GM19099 (cell line): Measurements from ENCODE around the gene KBTBD2.

Experiments
- POLR2A ChIP-seq: IDR thresholded peaks from 3 replicates; pipeline ENCODE4 v1.6.1; 2011; ENCODE audit warnings: low read depth; ENCODE audit not compliant: insufficient read length; ENCODE audit errors: extremely low read depth

Gene KBTBD2

GRCh38 chr7:32891043-32891799 lies at the start of gene KBTBD2:
Gene KBTBD2, minus strand, starts transcription at chr7:32891760. Its CDS starts 12,156 bp downstream, at chr7:32879604.
- peak; percentile 80 for TF ChIP-seq POLR2A

GRCh38 chr7:32941181-32941580 lies 49.6 kb upstream of the KBTBD2 start:
- TF ChIP-seq POLR2A = no peak

- no peak for TF ChIP-seq POLR2A
Measured at GRCh38 chr7:32937344-32938174, 46.0 kb upstream of the KBTBD2 start.

- TF ChIP-seq POLR2A = no peak
Measured at GRCh38 chr7:32936689-32937088, 45.1 kb upstream of the KBTBD2 start.

- no peak for TF ChIP-seq POLR2A
Measured at GRCh38 chr7:32935558-32935957, 44.0 kb upstream of the KBTBD2 start.

- no peak for TF ChIP-seq POLR2A
Measured at GRCh38 chr7:32930378-32930777, 38.8 kb upstream of the KBTBD2 start.

- no peak for TF ChIP-seq POLR2A
Measured at GRCh38 chr7:32929430-32930143, 38.0 kb upstream of the KBTBD2 start.

- TF ChIP-seq POLR2A = no peak
Measured at GRCh38 chr7:32928785-32929298, 37.3 kb upstream of the KBTBD2 start.

GRCh38 chr7:32921896-32922295 lies 30.3 kb upstream of the KBTBD2 start:
- TF ChIP-seq POLR2A = no peak

GRCh38 chr7:32916006-32916405 lies 24.4 kb upstream of the KBTBD2 start:
- no peak for TF ChIP-seq POLR2A

- TF ChIP-seq POLR2A = no peak
Measured at GRCh38 chr7:32915041-32915536, 23.5 kb upstream of the KBTBD2 start.

- TF ChIP-seq POLR2A = no peak
Measured at GRCh38 chr7:32914184-32914583, 22.6 kb upstream of the KBTBD2 start.

- no peak for TF ChIP-seq POLR2A
Measured at GRCh38 chr7:32910195-32910594, 18.6 kb upstream of the KBTBD2 start.

- TF ChIP-seq POLR2A = no peak
Measured at GRCh38 chr7:32905175-32905662, 13.7 kb upstream of the KBTBD2 start.

GRCh38 chr7:32901629-32902028 lies 10.1 kb upstream of the KBTBD2 start:
- TF ChIP-seq POLR2A = no peak
